Fibroblast of skin of right biceps (primary cell): ENCODE measurements around the gene BRIP1.

Experiments used
- DNase-seq: peaks from one replicate; pipeline ENCODE4 v3.0.0-alpha.2; 2013

Gene BRIP1

DNA sequence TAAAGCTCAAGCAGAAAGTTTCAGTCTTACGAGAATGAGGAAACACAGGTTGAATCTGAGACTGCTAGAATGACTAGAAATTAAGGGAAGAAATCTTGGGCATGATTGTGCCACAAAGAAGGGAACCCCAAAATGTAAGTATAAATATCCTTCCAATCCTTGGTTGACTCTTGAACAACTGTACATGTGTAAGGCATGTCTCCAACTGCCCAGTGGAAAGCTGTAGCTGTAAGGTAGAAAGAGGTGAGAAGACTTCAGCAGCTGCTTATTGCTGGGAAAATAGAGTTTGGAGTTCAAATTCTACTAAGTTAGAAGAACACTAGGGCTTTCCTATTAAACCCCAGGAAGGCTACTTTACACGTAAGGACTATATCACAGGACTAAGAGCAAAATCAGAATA, 212.6 kb downstream of the BRIP1 start:
- DNase-seq: no peak

DNA sequence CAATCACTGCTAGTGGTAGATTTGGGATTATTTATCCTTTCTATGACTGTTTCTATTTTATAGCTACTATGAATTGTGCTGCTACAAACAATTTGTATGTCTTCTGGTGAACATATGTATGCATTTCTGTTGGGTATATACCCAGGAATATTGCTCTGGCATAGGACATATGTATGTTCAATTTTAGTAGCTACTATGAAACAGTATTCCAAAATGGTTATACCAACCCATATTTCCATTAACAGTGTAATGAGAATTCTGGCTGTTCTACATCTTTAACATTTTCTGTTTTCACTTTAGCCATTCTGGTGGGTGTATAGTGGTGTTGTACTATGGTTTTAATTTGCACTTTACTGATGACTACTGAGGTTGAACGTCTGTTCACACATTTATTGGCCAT, 214.7 kb downstream of the BRIP1 start:
- no peak for DNase-seq

DNA sequence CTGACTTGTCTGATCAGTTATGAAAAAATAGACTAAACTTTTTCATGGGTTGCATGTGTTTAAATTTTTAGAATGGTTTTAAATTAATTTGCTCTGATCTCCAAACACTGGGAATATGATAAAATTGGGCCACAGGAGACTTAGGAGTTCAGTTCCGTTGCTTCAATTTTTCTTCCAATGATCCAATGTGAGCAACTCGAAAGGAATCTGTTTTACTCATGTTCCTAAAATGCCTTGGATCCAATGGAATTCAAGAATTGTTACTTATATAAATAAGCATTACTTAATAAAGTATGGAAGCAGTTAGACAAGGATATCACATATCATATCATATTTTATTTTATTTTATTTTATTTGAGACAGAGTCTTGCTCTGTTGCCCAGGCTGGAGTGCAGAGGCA, 216.3 kb downstream of the BRIP1 start:
- peak; percentile 85 for DNase-seq

DNA sequence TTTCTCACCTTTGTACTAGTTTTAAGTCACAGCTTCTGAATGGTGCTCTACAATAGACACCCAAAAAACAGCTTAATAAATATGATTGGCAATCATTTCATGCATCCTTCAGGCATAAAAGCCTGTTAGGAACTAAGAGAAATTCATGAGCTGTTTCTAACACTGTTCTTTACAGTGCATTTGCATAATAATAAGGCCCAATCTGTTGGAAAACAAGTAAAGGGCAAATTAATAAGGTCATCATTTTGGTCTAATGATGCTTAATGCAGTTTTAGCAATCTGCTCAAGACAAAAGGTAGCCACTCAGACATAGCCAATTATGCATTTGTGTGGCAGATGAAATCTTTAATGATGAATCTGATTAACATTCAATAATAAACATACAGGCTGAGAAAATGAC, 216.8 kb downstream of the BRIP1 start:
- DNase-seq: no peak

DNA sequence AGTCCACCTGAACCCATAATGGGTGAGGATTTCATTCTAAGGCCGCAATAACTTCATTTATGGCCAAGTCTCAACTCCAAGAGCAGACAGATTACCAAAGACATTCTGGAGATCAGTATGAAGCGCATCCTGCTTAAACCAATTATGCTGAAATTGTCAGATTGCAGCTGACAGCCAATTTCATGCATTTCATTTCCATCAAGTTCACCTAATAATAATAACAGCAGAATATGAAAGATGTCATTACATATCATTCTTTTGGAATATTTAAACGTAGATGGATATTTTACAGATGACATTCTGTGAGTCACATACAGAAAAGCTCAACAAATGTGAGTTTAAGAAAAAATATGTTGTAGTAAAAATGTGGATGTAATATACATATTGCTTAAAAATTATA, 217.4 kb downstream of the BRIP1 start:
- DNase-seq: peak; percentile 41

DNA sequence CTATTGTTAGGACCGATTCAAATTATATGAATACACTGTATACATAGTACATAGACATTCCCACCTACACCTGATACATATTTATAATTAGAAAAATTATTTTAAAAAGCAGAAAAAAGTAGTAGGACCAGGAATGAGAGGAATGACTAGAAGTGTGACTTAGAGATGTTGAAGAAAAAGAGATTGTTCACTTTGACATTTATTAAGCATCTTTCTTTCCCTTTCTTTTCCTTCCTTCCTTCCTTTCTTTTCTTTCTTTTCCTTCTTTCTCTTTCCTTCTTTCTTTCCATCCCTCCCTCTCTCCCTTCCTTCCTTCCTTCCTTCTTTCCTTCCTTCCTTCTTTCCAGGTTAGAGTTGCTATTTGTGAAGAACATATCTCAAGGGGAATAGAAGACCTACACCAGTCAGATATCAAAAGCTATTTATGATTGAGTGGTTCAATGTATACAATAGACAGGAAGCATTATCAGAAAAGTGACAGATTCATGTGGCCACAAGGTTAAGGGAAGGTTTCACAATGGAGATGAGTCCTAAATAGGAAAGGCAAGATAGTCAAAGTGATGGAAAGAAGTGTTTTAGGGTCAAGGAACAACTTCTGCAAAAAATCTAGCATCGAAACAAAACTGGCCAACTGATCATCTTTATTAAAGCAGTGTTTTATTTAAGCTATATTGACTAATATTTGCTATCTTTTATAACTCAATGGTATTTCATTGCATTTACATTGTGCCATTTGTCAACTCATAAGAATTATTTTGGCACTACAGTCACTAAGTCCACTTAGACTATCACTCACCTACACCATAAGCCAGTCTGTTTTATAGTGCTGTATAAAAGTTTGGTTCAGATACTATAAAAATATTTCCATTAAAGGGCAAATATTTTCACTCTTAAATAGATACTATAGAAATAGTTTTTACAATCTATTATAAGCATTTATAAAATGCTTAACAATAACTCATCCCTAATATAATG, 218.2 kb downstream of the BRIP1 start:
- DNase-seq: no peak

DNA sequence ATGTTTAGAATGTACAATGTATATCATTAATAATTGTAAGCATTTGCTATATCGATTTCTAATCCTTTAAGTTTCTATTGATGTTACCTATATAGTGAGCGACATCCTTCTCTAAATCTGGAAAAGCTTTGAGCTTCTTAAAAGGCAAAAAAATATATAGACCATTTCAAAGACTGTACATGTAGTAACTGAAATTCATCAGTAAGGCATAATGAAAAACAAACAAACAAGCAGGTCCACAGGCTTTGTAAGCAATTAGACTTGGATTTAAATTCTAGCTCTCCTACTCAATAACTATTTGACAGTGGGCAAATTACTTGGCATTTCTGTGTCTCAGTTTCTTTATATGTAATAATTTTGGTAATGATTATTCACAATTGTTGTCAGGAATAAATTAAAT, 220.6 kb downstream of the BRIP1 start:
- DNase-seq: no peak

DNA sequence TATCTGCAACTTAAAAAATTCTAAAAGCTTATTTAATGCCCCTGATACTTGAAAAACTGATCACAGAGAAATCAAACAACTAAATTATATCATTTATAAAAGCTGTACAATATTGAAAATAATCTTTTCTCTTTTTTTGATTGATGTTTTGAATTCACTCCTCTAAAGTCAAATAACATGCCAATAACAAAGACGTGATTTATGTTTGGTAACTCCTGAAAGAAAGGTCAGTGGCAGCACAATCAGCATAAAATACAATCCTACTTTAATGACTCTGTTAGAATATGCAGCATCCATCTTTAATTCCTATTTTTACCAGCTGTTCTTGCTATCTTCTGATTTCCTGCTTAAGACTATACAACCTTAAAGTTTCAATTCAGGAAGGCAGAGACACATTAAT, 221.6 kb downstream of the BRIP1 start:
- no peak for DNase-seq

DNA sequence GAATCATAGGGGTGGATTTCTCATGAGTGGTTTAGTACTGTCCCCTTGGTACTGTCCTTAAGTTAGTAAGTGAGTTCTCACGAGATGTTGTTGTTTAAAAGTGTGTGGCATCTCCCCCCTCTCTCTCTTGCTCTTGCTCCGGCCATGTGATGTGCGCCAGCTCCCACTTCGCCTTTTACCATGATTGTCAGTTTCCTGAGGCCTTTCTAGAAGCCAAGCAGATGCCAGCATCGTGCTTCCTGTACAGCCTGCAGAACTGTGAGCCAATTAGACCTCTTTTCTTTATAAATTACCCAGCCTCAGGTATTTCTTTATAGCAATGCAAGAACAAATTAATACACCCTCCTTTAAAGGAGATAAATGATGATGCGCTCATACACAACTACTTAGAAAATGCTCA, 222.2 kb downstream of the BRIP1 start:
- no peak for DNase-seq

DNA sequence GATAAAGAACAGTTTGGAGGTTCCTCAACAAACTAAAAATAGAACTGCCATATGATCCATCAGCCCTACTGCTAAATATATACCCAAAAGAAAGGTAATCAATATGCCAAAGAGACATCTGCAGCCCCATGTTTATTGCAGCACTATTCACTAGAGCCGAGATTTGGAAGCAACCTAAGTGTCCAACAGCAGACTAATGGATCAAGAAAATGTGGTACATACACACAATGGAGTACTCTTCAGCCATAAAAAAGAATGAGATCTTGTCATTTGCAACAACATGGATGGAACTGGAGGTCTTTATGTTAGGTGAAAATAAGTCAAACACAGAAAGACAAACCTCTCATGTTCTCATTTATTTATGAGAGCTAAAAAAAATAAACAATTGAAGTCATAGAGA, 223.5 kb downstream of the BRIP1 start:
- DNase-seq: no peak

DNA sequence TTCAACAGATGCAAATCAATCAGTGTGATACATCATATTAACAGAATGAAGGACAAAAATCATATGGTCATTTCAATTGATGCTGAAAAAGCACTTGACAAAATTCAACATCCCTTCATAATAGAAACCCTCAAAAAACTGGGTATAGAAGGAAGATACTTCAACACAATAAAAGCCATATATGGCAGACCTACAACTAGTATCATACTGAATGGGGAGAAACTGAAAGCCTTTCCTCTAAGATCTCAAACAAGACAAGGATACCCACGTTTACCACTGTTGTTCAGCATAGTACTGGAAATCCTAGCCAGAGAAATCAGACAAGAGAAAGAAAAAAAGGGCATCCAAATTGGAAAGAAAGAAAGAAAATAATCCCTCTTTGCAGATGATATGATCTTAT, 225.2 kb downstream of the BRIP1 start:
- DNase-seq: no peak

DNA sequence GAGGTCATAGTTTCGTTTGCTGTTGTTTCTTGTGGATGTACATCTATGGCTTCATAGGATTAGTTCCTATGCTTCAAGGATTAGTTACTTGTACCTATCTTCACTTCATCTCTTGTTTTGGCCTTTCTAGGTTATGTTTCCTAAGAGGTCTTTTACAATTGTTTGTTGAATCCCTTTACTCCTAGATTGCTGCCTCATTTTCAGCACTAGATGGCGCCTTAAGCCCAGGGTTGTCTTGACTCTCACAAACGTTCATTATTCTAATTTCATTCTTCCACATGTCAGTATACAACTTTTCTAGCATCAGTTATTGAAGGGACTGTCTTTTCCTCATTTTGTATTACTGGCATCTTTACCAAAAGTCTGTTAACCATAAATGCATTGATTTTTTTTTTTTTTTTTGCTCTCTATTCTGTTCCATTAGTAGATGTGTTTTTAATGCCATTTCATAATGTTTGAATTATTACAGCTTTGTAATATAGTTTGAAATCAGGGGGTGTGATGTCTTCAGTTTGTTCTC, 227.4 kb downstream of the BRIP1 start:
- peak; percentile 60 for DNase-seq

DNA sequence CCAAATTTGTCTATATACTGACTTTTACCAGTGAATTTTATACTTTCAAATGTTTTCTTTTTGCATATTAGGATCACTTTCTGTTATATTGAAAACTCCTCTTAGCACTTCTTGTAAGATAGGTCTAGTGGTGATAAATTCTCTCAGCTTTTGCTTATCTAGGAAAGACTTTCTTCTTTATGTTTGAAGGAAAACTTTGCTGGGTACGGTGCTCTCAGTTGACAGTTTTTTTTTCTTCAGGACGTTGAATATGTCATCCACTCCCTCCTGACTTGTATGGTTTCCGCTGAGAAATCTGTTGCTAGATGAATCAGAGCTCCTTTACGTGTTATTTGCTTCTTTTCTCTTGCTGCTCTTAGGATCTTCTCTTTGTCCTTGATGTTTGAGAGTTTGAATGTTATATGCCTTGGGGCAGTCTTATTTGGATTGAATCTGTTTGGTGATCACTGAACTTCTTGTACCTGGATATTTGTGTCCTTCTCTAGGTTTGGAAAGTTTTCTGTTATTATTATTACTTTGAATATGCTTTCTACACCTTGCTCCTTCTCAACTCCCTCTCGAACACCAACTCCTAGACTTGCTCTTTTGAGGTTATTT, 228.3 kb downstream of the BRIP1 start:
- no peak for DNase-seq

DNA sequence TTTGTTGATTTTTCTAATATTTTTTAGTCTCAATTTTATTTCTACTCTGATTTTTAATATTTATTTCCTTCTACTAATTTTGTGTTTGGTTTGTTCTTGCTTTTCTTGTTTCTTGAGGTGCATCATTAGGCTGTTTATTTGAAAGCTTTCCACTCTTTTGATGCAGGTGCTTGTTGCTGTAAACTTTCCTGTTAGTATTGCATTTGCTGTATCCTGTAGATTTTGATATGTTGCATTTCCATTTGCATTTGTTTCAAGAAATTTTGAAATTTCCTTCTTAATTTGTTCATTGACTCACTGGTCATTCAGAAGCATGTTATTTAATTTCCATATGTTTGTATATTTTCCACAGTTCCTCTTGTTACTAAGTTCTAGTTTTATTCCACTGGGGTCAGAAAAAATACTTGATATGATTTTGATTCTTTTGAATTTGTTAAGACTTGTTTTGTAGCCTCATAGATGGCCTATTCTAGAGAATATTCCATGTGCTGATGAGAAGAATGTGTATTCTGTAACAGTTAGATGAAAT, 229.3 kb downstream of the BRIP1 start:
- DNase-seq: no peak

DNA sequence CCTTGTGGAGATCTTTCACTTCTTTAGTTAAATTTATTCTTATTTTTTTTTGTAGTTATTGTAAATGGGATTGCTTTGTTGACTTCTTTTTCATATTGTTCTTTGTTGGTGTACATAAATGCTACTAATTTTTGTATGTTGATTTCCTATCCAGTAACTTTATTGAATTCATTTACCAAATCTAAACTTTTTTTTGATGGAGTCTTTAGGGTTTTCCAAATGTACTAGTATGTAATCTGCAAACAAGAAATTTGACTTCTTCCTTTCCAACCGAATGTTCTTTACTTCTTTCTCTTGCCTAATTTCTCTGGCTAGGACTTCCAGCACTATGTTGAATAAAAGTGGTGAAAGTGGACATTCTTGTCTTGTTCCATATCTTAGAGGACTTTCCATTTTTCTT, 230.5 kb downstream of the BRIP1 start:
- DNase-seq: no peak

DNA sequence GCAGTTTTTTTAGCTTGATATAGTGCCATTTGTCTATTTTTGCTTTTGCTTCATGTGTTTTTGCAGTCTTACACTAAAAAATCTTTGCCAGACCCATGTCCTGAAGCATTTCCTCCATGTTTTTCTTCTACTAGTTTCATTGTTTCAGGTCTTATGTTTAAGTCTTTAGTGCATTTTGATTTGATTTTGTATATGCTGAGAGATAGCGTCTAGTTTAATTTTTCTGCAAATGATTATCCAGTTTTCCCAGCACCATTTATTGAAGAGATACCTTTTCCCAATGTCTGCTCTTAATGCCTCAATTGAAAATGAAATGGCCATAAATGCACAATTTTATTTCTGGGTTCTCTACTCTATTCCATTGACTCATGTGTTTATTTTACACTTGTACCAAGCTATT, 231.5 kb downstream of the BRIP1 start:
- no peak for DNase-seq
